ENCODE measurements around the gene STC2. TPM values are rescaled to one million over a fixed set of nuclear protein-coding genes. Genes with fewer than 3 reads are reported as not detected.
"Not testable (repeated sequence)": the region's sequence is repeated elsewhere in the genome, so short reads cannot be mapped to it uniquely, and the experiment has no call there.

STC2 gene
- total RNA-seq, 1 experiment from 2014 or later, result 99.9 TPM

GRCh38 chr5:173289372-173289771 is 38.8 kb downstream of the STC2 start:
- H3K4me2 ChIP-seq (ENCODE audit: low read length), result no peak overlapping the region
- no peak overlapping the region for H3K27ac ChIP-seq (ENCODE audit: low read length)
- H2AFZ ChIP-seq (ENCODE audit: low read length), result no peak overlapping the region
- TF ChIP-seq, protein P1, sequence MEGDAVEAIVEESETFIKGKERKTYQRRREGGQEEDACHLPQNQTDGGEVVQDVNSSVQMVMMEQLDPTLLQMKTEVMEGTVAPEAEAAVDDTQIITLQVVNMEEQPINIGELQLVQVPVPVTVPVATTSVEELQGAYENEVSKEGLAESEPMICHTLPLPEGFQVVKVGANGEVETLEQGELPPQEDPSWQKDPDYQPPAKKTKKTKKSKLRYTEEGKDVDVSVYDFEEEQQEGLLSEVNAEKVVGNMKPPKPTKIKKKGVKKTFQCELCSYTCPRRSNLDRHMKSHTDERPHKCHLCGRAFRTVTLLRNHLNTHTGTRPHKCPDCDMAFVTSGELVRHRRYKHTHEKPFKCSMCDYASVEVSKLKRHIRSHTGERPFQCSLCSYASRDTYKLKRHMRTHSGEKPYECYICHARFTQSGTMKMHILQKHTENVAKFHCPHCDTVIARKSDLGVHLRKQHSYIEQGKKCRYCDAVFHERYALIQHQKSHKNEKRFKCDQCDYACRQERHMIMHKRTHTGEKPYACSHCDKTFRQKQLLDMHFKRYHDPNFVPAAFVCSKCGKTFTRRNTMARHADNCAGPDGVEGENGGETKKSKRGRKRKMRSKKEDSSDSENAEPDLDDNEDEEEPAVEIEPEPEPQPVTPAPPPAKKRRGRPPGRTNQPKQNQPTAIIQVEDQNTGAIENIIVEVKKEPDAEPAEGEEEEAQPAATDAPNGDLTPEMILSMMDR (conservative IDR thresholded peaks at IDR 0.05; ENCODE audit: low read depth, low read length), result no peak
- TF ChIP-seq EZH2 (IDR thresholded peaks at IDR 0.05; ENCODE audit: low read length, unreplicated experiment) (no peak), EZH2phosphoT487 (IDR thresholded peaks at IDR 0.05; ENCODE audit: borderline replicate concordance, low read length) (no peak)
- no peak overlapping the region for H3K4me3 ChIP-seq (ENCODE audit: low read length)
- DNase-seq (no peak), ATAC-seq (no peak)
- H3K79me2 ChIP-seq (ENCODE audit: low read length), result no peaks in the 10 kb centered on the region
- BruUV-seq (replicated peaks), result no TSS peak
- H3K36me3 ChIP-seq (ENCODE audit: low read depth, low read length), result no peaks in the 10 kb centered on the region
- H3K9ac ChIP-seq (ENCODE audit: low read length), result no peak overlapping the region
- ChIA-PET CTCF (interaction anchor here (0.6 kb wide), 1 partner anchor 308 kb away, joined by 3 read pairs; no protein-coding TSS in a partner anchor), POLR2A (ENCODE audit: unreplicated experiment) (no interaction called here)
- H3K4me1 ChIP-seq (ENCODE audit: insufficient read depth, low read length), result peaks cover 4% of the 10 kb centered on the region; the same call in 1 of the 2 replicates
- no peaks in the 10 kb centered on the region for H3K27me3 ChIP-seq (ENCODE audit: low read length)
- intact Hi-C loops (cut with micrococcal nuclease), result no loop called here
- no peaks in the 10 kb centered on the region for H3F3A ChIP-seq (ENCODE audit: low read length, unreplicated experiment)
- no peaks in the 10 kb centered on the region for H3K9me3 ChIP-seq (ENCODE audit: low read length)
- H4K20me1 ChIP-seq (ENCODE audit: low read length), result no peaks in the 10 kb centered on the region
- no peaks in the 10 kb centered on the region for H3K9me2 ChIP-seq (replicated peaks; ENCODE audit: low read length)

- H3K79me2 ChIP-seq (ENCODE audit: low read length), result no peaks in the 10 kb centered on the region
Measured at GRCh38 chr5:173288632-173289031, 39.6 kb downstream of the STC2 start.

GRCh38 chr5:173287086-173287485 is 41.1 kb downstream of the STC2 start:
- Histone ChIP-seq H3K27ac (ENCODE audit: low read length) (no peak overlapping the region), H3K9ac (ENCODE audit: low read length) (no peak overlapping the region), H3K9me3 (ENCODE audit: low read length) (no peaks in the 10 kb centered on the region), H3K36me3 (ENCODE audit: low read depth, low read length) (no peaks in the 10 kb centered on the region), H4K20me1 (ENCODE audit: low read length) (no peaks in the 10 kb centered on the region), H3K79me2 (ENCODE audit: low read length) (no peaks in the 10 kb centered on the region), H3K9me2 (replicated peaks; ENCODE audit: low read length) (no peaks in the 10 kb centered on the region), H3K27me3 (ENCODE audit: low read length) (no peaks in the 10 kb centered on the region), H3F3A (ENCODE audit: low read length, unreplicated experiment) (no peaks in the 10 kb centered on the region), H3K4me1 (ENCODE audit: insufficient read depth, low read length) (no peaks in the 10 kb centered on the region), H3K4me3 (ENCODE audit: low read length) (no peak overlapping the region), H3K4me2 (ENCODE audit: low read length) (no peak overlapping the region), H2AFZ (ENCODE audit: low read length) (no peak overlapping the region)
- BruUV-seq (replicated peaks), result no TSS peak
- ChIA-PET CTCF (interaction anchor here (0.6 kb wide), 1 partner anchor 52 kb away, joined by 3 read pairs; the partner anchor contains the start of gene NKX2-5), POLR2A (ENCODE audit: unreplicated experiment) (no interaction called here)
- intact Hi-C loops (cut with micrococcal nuclease), result no loop called here
- ATAC-seq (no peak), DNase-seq (no peak)
- TF ChIP-seq, protein P1 (conservative IDR thresholded peaks at IDR 0.05; ENCODE audit: low read depth, low read length), result no peak
- TF ChIP-seq EZH2 (IDR thresholded peaks at IDR 0.05; ENCODE audit: low read length, unreplicated experiment) (no peak), EZH2phosphoT487 (IDR thresholded peaks at IDR 0.05; ENCODE audit: borderline replicate concordance, low read length) (no peak)

More at GRCh38 chr5:173288632-173289031, 39.6 kb downstream of the STC2 start:
- no peak for DNase-seq
- ChIA-PET CTCF (interaction anchor here (0.6 kb wide), 1 partner anchor 307 kb away, joined by 3 read pairs; no protein-coding TSS in a partner anchor), POLR2A (ENCODE audit: unreplicated experiment) (no interaction called here)
- no peak overlapping the region for H3K4me3 ChIP-seq (ENCODE audit: low read length)
- H3K9ac ChIP-seq (ENCODE audit: low read length), result no peak overlapping the region
- H3K4me1 ChIP-seq (ENCODE audit: insufficient read depth, low read length), result no peaks in the 10 kb centered on the region
- no peaks in the 10 kb centered on the region for H3K9me2 ChIP-seq (replicated peaks; ENCODE audit: low read length)
- H4K20me1 ChIP-seq (ENCODE audit: low read length), result no peaks in the 10 kb centered on the region
- H3F3A ChIP-seq (ENCODE audit: low read length, unreplicated experiment), result no peaks in the 10 kb centered on the region
- no peaks in the 10 kb centered on the region for H3K36me3 ChIP-seq (ENCODE audit: low read depth, low read length)
- no peak overlapping the region for H2AFZ ChIP-seq (ENCODE audit: low read length)
- TF ChIP-seq EZH2 (IDR thresholded peaks at IDR 0.05; ENCODE audit: low read length, unreplicated experiment), result no peak
- TF ChIP-seq, protein P1 (conservative IDR thresholded peaks at IDR 0.05; ENCODE audit: low read depth, low read length), result no peak
- TF ChIP-seq EZH2phosphoT487 (IDR thresholded peaks at IDR 0.05; ENCODE audit: borderline replicate concordance, low read length), result no peak
- no peaks in the 10 kb centered on the region for H3K9me3 ChIP-seq (ENCODE audit: low read length)
- H3K4me2 ChIP-seq (ENCODE audit: low read length), result no peak overlapping the region
- BruUV-seq (replicated peaks), result no TSS peak
- H3K27me3 ChIP-seq (ENCODE audit: low read length), result no peaks in the 10 kb centered on the region
- ATAC-seq, result no peak
- intact Hi-C loops (cut with micrococcal nuclease), result no loop called here
- H3K27ac ChIP-seq (ENCODE audit: low read length), result no peak overlapping the region

DNA sequence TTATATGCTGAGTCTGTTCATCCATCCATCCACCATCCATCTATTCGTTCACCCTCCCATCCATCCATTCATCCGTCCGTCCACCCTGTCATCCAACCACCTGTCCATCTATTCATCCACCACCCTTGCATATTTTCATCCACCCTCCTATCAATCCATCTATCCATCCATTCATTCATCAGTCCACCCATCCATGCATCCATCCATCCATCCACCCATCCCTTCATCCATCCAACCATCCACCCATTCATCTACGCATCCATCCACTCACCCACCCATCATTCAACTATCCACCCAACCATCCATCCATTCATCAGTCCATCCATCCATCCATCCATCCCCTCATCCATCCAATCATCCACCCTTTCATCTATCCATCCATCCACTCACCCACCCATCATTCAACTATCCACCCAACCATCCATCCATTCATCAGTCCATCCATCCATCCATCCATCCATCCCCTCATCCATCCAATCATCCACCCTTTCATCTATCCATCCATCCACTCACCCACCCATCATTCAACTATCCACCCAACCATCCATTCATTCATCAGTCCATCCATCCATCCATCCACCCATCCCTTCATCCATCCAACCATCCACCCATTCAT is 43.8 kb downstream of the STC2 start:
- H3K9ac ChIP-seq (ENCODE audit: low read length); H4K20me1 ChIP-seq (ENCODE audit: low read length); H3K27ac ChIP-seq (ENCODE audit: low read length); POLR2A ChIA-PET (ENCODE audit: unreplicated experiment); H3K4me3 ChIP-seq (ENCODE audit: low read length); H3K79me2 ChIP-seq (ENCODE audit: low read length); DNase-seq; H3K36me3 ChIP-seq (ENCODE audit: low read depth, low read length); BruUV-seq (replicated peaks); H3K27me3 ChIP-seq (ENCODE audit: low read length); H3K9me3 ChIP-seq (ENCODE audit: low read length); H3K9me2 ChIP-seq (replicated peaks; ENCODE audit: low read length); ATAC-seq; H3K4me1 ChIP-seq (ENCODE audit: insufficient read depth, low read length); CTCF ChIA-PET; H3F3A ChIP-seq (ENCODE audit: low read length, unreplicated experiment): not testable (repeated sequence)
- peak overlapping the region; percentile 94 for H2AFZ ChIP-seq (ENCODE audit: low read length)
- H3K4me2 ChIP-seq (ENCODE audit: low read length), result peak overlapping the region; percentile 82; the same call in 1 of the 2 replicates
- intact Hi-C loops (cut with micrococcal nuclease), result loop anchor here (5.0 kb wide), 1 partner anchor 302 kb away; the partner anchor contains the start of gene ATP6V0E1

Measured in PC-3 (cell line).